HEK293 (cell line): ENCODE results near the gene CHRNA10.

Experiments used
- CTCF ChIA-PET: fragments of 350-600 bp; formaldehyde crosslinking; extraction: SDS; loops from one replicate; lab custom pipeline; 2021; ENCODE audit warnings: antibody characterized with exemption; lab: Yijun Ruan, JAX
- POLR2A ChIA-PET: fragments of 300-600 bp; formaldehyde crosslinking; extraction: SDS; loops from one replicate; lab custom pipeline; 2020; ENCODE audit warnings: antibody characterized with exemption, inconsistent platforms; lab: Yijun Ruan, JAX
- H3K27ac ChIP-seq: fragments of 200-500 bp; sonication (Bioruptor generic); 2 replicates; pipeline ENCODE4 v1.5.1; 2014; ENCODE audit warnings: low read depth, low read length, control low read depth, inconsistent platforms; ENCODE audit errors: extremely low read depth
- H3K36me3 ChIP-seq, 2 experiments: fragments of 200-500 bp in 1 of 2; sonication (Bioruptor generic) in 1 of 2; 1 replicate in 1 of 2; 2 replicates in 1 of 2; pipeline ENCODE4 v1.5.1; 2014 to 2017; ENCODE audit warnings: inconsistent platforms in 2 of 2, low read length in 2 of 2; ENCODE audit not compliant: control insufficient read depth in 2 of 2, insufficient read depth in 1 of 2
- H3K4me1 ChIP-seq: fragments of 200-500 bp; sonication (Bioruptor generic); 2 replicates; pipeline ENCODE4 v1.5.1; 2014; ENCODE audit warnings: mild to moderate bottlenecking, low read length, inconsistent platforms; ENCODE audit not compliant: control insufficient read depth, insufficient read depth
- H3K4me3 ChIP-seq: 2 replicates; pipeline ENCODE4 v1.5.1; 2011; ENCODE audit warnings: low read depth, mild to moderate bottlenecking, control low read depth, low read length, moderate library complexity
- H3K9me3 ChIP-seq: fragments of 200-500 bp; sonication (Bioruptor generic); 2 replicates; pipeline ENCODE4 v1.5.1; 2014; ENCODE audit warnings: low read depth, low read length, inconsistent platforms; ENCODE audit not compliant: control insufficient read depth, insufficient read depth
- BCL11A ChIP-seq: fragments of 450-650 bp; formaldehyde crosslinking; IDR thresholded peaks from 2 replicates; pipeline ENCODE4 v1.5.1; 2016; ENCODE audit warnings: low read depth, missing biosample characterization, missing genetic modification characterization
- BCL11B ChIP-seq: fragments of 450-650 bp; formaldehyde crosslinking; IDR thresholded peaks from 2 replicates; pipeline ENCODE4 v1.5.1; 2016; ENCODE audit warnings: low read depth, missing biosample characterization, missing genetic modification characterization
- GLI4 ChIP-seq: fragments of 450-650 bp; formaldehyde crosslinking; IDR thresholded peaks from 2 replicates; pipeline ENCODE4 v1.5.1; 2016; ENCODE audit warnings: missing biosample characterization, missing genetic modification characterization
- MZF1 ChIP-seq: fragments of 450-650 bp; formaldehyde crosslinking; IDR thresholded peaks from 2 replicates; pipeline ENCODE4 v1.5.1; 2017; ENCODE audit warnings: missing biosample characterization, missing genetic modification characterization, borderline replicate concordance
- SALL2 ChIP-seq: fragments of 450-650 bp; formaldehyde crosslinking; IDR thresholded peaks from 2 replicates; pipeline ENCODE4 v1.5.0; 2017; ENCODE audit warnings: missing biosample characterization, mild to moderate bottlenecking, missing genetic modification characterization, borderline replicate concordance
- SETDB1 ChIP-seq: IDR thresholded peaks from one replicate; pipeline ENCODE4 v1.6.1; 2017; ENCODE audit warnings: mild to moderate bottlenecking, low read length, moderate library complexity, mixed read lengths; ENCODE audit not compliant: insufficient read length
- ZBTB26 ChIP-seq: fragments of 450-650 bp; formaldehyde crosslinking; optimal IDR thresholded peaks from 2 replicates; pipeline ENCODE3; 2016; ENCODE audit warnings: missing biosample characterization, mild to moderate bottlenecking, missing genetic modification characterization
- ZBTB7A ChIP-seq: fragments of 450-650 bp; formaldehyde crosslinking; IDR thresholded peaks from 2 replicates; pipeline ENCODE4 v1.5.1; 2016; ENCODE audit warnings: low read depth, missing biosample characterization, missing genetic modification characterization
- ZEB2 ChIP-seq: fragments of 450-650 bp; formaldehyde crosslinking; IDR thresholded peaks from 2 replicates; pipeline ENCODE4 v1.5.1; 2016; ENCODE audit warnings: missing biosample characterization, missing genetic modification characterization
- ZFHX2 ChIP-seq: fragments of 450-650 bp; formaldehyde crosslinking; conservative IDR thresholded peaks from 2 replicates; pipeline ENCODE4 v1.5.1; 2016; ENCODE audit warnings: missing biosample characterization, missing genetic modification characterization
- ZIC2 ChIP-seq: fragments of 450-650 bp; formaldehyde crosslinking; IDR thresholded peaks from 2 replicates; pipeline ENCODE4 v1.5.1; 2016; ENCODE audit warnings: missing biosample characterization, missing genetic modification characterization
- ZNF114 ChIP-seq: fragments of 450-650 bp; formaldehyde crosslinking; IDR thresholded peaks from 2 replicates; pipeline ENCODE4 v1.5.0; 2017; ENCODE audit warnings: missing biosample characterization, missing genetic modification characterization
- ZNF23 ChIP-seq: fragments of 450-650 bp; formaldehyde crosslinking; IDR thresholded peaks from 2 replicates; pipeline ENCODE4 v1.5.1; 2016; ENCODE audit warnings: missing biosample characterization, missing genetic modification characterization, borderline replicate concordance
- ZNF292 ChIP-seq: fragments of 450-650 bp; formaldehyde crosslinking; IDR thresholded peaks from 2 replicates; pipeline ENCODE4 v1.5.1; 2016; ENCODE audit warnings: low read depth, missing biosample characterization, missing genetic modification characterization, borderline replicate concordance
- ZNF354C ChIP-seq: fragments of 450-650 bp; formaldehyde crosslinking; IDR thresholded peaks from 2 replicates; pipeline ENCODE4 v1.5.1; 2016; ENCODE audit warnings: missing biosample characterization, missing genetic modification characterization, low read depth, borderline replicate concordance
- ZNF366 ChIP-seq: fragments of 450-650 bp; formaldehyde crosslinking; conservative IDR thresholded peaks from 2 replicates; pipeline ENCODE4 v1.5.1; 2016; ENCODE audit warnings: missing biosample characterization, missing genetic modification characterization
- ZNF398 ChIP-seq: fragments of 450-650 bp; formaldehyde crosslinking; IDR thresholded peaks from 2 replicates; pipeline ENCODE4 v1.5.1; 2017; ENCODE audit warnings: missing biosample characterization, missing genetic modification characterization
- ZNF416 ChIP-seq: fragments of 450-650 bp; formaldehyde crosslinking; IDR thresholded peaks from 2 replicates; pipeline ENCODE4 v1.5.1; 2016; ENCODE audit warnings: missing biosample characterization, missing genetic modification characterization
- ZNF518A ChIP-seq: fragments of 450-650 bp; formaldehyde crosslinking; conservative IDR thresholded peaks from 2 replicates; pipeline ENCODE4 v1.5.1; 2016; ENCODE audit warnings: low read depth, missing biosample characterization, missing genetic modification characterization
- ZNF530 ChIP-seq: fragments of 450-650 bp; formaldehyde crosslinking; IDR thresholded peaks from 2 replicates; pipeline ENCODE4 v1.5.1; 2016; ENCODE audit warnings: low read depth, missing biosample characterization, missing genetic modification characterization
- ZNF560 ChIP-seq: fragments of 450-650 bp; formaldehyde crosslinking; IDR thresholded peaks from 2 replicates; pipeline ENCODE4 v1.5.1; 2017; ENCODE audit warnings: missing biosample characterization, missing genetic modification characterization, borderline replicate concordance
- ZNF571 ChIP-seq: fragments of 450-650 bp; formaldehyde crosslinking; IDR thresholded peaks from 2 replicates; pipeline ENCODE4 v1.5.0; 2017; ENCODE audit warnings: missing biosample characterization, missing genetic modification characterization
- ZNF785 ChIP-seq: fragments of 450-650 bp; formaldehyde crosslinking; IDR thresholded peaks from 2 replicates; pipeline ENCODE4 v1.5.1; 2016; ENCODE audit warnings: missing biosample characterization, missing genetic modification characterization
- ZSCAN18 ChIP-seq: fragments of 450-650 bp; formaldehyde crosslinking; IDR thresholded peaks from 2 replicates; pipeline ENCODE4 v1.5.1; 2016; ENCODE audit warnings: missing biosample characterization, missing genetic modification characterization
- TF ChIP-seq, protein P1 (sequence below): fragments of 450-650 bp; formaldehyde crosslinking; IDR thresholded peaks from 2 replicates; pipeline ENCODE4 v1.5.1; 2016; ENCODE audit warnings: missing biosample characterization, missing genetic modification characterization

CHRNA10 gene

DNA sequence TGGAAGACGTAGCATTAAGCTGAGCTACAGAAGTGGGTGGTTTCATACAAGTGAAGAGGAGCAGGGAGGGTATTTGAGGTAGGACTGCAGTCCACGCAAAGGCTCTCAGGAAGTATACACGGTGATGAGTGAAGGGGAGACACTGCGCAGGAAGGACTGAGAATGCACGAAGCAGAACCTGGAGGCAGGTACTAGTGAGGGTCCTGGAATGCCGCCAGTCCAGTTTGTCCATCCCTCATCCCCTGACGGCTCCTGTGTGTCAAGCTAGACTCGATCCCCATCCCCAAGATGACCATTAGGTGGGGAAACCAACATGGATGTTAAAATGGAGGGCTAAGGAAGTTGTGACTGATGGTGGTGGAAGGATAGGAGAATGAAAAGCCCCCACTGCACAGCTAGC is 53.2 kb downstream of the CHRNA10 start (continued):
- TF ChIP-seq ZNF530 (tag by site-specific recombination) (no peak), ZNF571 (tag by site-specific recombination) (no peak)
- TF ChIP-seq, protein P1, sequence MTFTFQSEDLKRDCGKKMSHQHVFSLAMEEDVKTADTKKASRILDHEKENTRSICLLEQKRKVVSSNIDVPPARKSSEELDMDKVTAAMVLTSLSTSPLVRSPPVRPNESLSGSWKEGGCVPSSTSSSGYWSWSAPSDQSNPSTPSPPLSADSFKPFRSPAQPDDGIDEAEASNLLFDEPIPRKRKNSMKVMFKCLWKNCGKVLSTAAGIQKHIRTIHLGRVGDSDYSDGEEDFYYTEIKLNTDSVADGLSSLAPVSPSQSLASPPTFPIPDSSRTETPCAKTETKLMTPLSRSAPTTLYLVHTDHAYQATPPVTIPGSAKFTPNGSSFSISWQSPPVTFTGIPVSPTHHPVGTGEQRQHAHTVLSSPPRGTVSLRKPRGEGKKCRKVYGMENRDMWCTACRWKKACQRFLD (tag by site-specific recombination) = no peak

DNA sequence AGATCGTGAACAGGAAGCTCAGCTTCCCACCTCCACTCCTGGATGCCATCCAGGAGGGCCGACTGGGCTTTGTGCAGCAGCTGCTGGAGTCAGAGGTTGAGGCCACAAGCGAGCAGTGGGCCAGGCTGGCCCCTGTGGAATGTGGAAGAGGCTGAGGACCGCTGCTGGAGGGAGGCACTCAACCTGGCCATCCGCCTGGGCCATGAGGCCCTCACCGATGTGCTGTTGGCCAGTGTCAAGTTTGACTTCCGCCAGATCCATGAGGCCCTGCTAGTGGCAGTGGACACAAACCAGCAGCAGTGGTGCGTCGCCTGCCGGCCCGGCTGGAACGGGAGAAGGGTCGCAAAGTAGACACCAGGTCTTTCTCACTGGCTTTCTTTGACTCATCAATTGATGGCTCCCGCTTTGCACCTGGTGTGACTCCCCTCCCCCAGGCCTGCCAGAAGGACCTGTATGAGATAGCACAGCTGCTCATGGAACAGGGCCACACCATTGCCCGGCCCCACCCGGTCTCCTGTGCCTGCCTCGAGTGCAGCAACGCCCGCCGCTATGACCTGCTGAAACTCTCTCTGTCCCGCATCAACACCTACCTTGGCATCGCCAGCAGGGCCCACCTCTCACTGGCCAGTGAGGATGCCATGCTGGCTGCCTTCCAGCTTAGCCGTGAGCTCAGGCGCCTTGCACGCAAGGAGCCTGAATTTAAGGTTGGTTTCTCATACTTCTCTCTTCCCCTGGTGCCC is 54.3 kb downstream of the CHRNA10 start:
- H3K4me3 ChIP-seq = no peak overlapping the region

DNA sequence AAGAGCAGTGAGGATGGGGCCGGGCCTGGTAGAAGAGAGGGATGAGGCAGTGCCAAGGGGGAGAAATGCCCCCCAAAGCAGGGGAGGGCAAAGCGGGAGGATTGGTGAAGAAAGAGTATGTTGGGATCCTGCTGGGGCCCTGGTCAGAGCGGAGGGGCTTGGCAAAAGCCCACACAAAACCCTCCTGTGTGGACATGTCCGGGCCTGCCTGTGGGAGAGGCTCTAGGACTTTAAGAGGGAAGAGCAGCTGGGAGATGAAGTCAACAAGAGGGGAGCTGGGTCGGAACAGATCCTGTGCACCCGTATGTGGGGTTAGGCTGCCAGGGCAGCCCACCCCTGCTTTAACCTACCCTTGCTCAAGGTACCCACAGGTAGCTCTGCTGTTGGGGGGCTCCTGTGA is 55.2 kb downstream of the CHRNA10 start:
- peak overlapping the region; percentile 43; the same call in 1 of the 2 replicates for H3K27ac ChIP-seq
- POLR2A ChIA-PET = no interaction called here
- no peak overlapping the region for H3K4me3 ChIP-seq
- no peaks in the 10 kb centered on the region for H3K4me1 ChIP-seq
- TF ChIP-seq ZNF785 (tag by site-specific recombination) = no peak
- TF ChIP-seq ZIC2 (tag by site-specific recombination) = peak; percentile 39; the same call in 1 of the 2 replicates
- peak; percentile 56; the same call in 1 of the 2 replicates for TF ChIP-seq MZF1 (tag by site-specific recombination)
- peak; percentile 37; the same call in 1 of the 2 replicates for TF ChIP-seq ZNF518A (tag by site-specific recombination)
- TF ChIP-seq ZFHX2 = peak; percentile 73
- no peak for TF ChIP-seq ZNF23 (tag by site-specific recombination)
- peak; percentile 58 for TF ChIP-seq ZNF398
- no peaks in the 10 kb centered on the region for H3K36me3 ChIP-seq
- CTCF ChIA-PET = interaction anchor here (0.7 to 1.5 kb wide), 2 partner anchors 150 to 193 kb away, joined by 3 to 5 read pairs; partner anchors contain the start of gene PGAP2
- H3K9me3 ChIP-seq = no peaks in the 10 kb centered on the region

More for the DNA sequence above, 54.3 kb downstream of the CHRNA10 start:
- Histone ChIP-seq H3K9me3 (no peaks in the 10 kb centered on the region), H3K27ac (no peak overlapping the region)
- CTCF ChIA-PET = interaction anchor here (0.7 kb wide), 1 partner anchor 8 kb away, joined by 4 read pairs; no protein-coding TSS in a partner anchor
- no peak for TF ChIP-seq ZNF292 (tag by site-specific recombination)
- TF ChIP-seq SALL2 (tag by site-specific recombination) = no peak
- no peak for TF ChIP-seq ZNF560 (tag by site-specific recombination)
- TF ChIP-seq ZBTB7A (tag by site-specific recombination) = no peak
- no peak for TF ChIP-seq BCL11A (tag by site-specific recombination)
- TF ChIP-seq ZSCAN18 (tag by site-specific recombination) = no peak
- TF ChIP-seq ZEB2 (tag by site-specific recombination) = no peak
- TF ChIP-seq BCL11B (tag by site-specific recombination) = no peak
- TF ChIP-seq ZBTB26 (tag by site-specific recombination) = no peak
- TF ChIP-seq SETDB1 = no peak
- no peak for TF ChIP-seq ZNF354C (tag by site-specific recombination)
- TF ChIP-seq ZNF114 (tag by site-specific recombination) = no peak
- TF ChIP-seq ZNF416 (tag by site-specific recombination) = no peak
- TF ChIP-seq GLI4 (tag by site-specific recombination) = no peak
- TF ChIP-seq ZNF366 (tag by site-specific recombination) = no peak
- TF ChIP-seq, all 188 proteins: peak for 0
- Histone ChIP-seq H3K36me3 (no peaks in the 10 kb centered on the region), H3K4me1 (no peaks in the 10 kb centered on the region)
- POLR2A ChIA-PET = no interaction called here
